SKM-1 treated with dmso at 0.1 percent for 144 hours (cell line): ENCODE data around the gene C1orf105.

ENCODE experiments used
- DNase-seq: peaks from one replicate; lab custom pipeline; 2025; ENCODE audit not compliant: unreplicated experiment; lab: John Stamatoyannopoulos, UW

C1orf105 gene

DNA sequence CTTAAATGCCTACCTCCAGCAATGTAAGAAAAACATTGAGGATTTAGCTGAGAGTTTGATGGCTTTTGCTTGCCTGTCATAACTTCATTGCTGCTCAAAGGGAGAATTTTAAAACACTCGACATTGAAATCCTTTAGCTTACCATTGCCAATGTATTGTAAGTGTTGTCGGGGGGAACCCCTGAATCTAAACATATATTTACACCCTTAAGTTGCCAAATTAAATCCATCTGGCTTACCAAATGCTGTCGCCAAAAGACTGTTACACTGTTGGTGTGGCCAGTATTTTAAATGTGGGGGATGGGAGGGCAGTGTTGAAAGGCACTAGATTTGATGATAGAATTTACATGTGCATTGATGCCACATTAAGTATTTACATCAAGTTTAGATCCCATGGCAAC is 24.9 kb upstream of the C1orf105 start:
- no peak for DNase-seq

DNA sequence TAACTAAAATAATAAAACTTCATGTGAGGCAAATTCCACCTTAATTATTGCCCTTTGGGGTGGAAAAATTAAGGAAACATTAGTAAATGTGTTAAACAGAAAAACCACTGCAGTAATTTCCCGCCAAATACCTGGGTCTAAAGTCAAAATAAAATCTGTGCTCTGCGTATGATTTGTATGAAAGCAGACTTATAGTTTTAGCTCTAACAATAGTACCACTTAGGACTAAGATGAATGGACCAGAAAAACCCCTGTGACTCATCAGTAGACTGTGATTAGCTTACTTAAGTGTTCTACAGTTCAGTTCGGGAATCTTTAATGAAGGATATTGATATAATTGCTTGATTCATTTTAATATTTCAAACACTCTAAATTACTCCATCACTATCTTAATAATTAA is 23.3 kb upstream of the C1orf105 start:
- DNase-seq: no peak

DNA sequence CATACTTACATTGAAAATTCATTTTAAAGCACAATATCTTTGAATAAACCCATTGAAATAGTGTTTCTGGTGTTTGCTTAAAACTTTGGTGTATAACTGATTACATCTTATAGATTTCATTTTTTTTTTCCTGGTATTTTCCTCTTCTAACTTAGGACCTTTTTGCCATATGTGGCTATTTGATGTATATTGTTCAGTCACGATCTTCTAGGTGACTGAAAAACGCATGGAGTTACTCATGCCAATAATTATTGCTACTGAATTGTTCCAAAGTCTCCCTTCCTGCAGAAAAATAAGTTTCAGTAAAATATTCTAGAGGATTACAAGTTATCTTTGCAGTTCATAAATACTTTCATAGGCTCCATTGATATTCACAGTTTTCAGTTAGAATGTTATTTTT is 22.9 kb upstream of the C1orf105 start:
- DNase-seq: no peak

DNA sequence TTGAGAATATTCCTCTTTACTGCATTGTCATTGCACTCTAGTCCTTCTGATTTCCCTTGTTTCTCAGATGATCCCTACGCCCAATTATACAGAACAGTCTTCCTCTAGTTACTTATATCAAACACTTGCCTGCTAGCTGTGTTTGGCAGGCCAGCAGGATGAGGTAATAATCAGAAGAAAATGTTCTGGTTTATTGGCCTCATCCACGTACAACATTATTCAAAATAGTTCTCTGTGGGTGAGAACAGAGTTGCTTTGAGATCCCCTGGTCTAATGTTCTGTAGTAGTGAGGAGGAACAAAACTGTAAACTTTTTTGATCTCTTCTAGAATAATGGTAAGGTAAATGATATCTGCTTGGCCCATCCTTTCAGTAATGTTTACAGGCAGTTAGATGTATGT is 22.3 kb upstream of the C1orf105 start:
- DNase-seq: no peak

DNA sequence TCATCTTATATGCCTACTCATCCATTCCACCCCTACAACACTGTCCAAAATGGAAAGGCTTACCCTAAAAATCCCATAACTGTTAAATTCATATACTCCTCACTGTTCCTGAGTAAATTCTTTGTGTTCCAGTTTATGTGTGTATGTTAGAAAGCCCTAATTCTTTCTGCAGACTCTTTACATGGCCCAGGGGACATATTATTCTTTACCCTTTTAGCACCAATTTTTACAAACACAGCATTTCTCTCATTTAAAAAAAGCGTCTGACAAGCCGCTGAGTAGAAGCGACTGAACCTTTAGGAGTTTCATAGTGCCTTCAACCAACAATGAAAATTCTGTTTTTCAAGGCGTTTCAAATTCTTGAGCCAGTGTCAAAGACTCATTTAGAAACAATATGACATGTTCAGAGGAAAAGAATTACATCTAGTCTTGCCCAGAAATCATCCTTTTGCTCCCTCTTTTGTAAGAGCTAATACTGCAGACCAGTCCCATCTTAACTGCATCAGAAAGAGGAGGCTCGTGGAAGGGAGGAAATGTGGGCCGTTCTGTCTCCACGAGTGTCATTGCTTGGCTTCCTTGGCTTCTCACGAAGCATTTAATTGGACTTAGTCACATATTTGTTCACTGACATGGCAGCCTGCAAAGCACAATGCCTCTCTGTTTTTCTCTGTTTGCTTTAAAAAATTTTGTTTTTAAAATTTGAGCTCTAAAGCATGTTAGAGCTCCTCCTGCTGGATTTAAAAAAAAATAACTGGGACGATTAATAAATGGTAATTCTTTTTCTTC is 21.3 kb upstream of the C1orf105 start:
- peak; percentile 12 for DNase-seq

DNA sequence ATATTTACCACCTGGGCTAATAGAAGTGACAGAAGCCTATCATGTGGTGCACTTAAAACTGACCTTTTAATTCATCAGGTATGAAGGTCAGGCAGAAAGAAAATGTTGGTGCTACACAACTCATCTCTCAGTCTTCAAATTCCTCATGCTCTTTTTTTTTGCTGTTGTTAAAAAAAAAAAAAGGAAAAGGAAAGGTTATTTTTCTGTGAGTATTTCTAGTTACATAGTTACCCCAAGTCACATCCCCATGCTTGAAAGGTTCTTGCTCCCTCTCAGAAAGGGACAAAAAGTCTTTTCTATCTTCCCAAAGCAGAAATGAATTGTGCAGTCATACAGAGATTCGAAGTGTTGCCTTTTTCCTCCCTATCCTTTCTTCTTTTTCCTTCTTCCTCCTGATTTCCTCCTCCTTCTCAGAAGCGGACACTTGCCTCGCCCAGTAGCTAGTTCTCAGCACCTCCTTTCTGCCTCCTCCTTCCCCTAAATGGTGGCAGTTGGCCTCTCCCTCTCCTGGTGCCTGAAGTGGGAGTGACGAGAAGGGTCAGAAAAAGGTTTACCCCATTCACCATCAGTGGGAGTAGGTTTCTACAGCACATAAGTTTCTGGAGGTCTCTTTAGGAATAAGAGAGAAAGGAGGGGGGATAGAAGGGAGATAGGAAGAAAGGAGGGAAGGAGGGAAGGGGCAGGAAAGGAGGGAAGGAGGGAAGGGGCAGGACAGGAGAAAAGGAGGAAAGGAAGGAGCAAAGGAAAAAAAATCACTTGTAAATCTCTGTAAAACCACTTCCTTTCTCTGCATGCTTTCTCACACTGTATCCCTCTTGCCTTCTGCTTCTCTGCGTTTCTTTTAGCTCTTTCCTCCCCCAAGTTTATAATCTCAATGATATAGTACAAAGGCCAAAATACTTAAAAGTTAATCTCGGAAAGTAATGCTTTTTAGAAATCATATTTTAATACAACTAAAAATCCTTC is 20.4 kb upstream of the C1orf105 start:
- no peak for DNase-seq

DNA sequence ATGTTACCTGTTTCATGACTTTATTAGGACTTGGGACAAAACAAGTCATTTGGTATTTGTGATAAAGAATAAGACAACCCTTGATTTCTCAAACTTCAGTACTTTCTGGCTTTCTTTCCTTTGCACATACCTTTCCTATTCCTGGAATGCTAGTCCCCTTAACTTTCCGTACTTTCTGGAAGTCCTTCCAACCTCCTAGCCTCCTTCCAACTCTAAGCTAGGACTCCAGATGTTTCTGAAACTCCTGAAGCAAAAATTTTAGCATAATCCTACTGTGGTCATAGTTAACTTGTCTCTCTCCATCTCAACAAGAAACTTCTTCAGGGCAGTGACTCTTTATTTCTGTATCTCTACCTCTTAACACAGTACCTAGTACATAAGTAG is 19.8 kb upstream of the C1orf105 start:
- no peak for DNase-seq

DNA sequence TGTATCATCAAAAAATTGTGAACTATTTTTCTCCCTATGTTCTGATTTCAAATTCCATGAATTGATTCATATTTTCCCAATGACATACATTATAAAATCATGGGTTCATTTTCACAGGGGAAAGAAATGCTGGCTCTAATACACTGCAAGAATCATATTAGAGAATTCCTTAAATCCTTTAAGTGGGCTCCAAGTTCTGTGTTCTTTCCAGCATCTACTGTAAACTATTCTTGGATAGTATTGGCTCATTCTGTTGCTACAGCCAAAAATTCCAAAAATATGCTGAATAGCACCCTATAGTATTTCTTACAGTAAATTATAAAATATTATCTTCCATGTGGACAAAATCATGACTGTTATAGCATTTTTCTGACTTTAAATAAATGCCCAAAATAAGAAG is 19.0 kb upstream of the C1orf105 start:
- DNase-seq: no peak

DNA sequence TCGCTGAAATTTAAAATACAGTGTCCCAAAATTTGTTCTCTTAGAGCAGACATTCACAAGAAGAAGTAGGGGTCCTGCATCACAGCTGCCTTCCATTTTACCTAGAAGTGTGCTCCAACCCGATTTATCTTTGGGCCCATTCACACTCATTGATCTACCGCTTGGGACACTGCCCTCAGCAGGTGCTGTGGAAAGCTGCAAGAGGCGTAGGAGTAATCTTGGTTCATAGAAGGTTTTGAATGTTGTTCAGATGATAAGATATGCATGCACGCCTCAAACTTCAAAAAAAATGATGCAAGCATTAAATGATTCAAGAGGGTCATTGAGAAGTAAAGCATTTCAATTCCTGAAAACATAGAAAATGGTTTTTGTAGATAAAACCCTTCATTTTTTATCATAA is 18.6 kb upstream of the C1orf105 start:
- no peak for DNase-seq

DNA sequence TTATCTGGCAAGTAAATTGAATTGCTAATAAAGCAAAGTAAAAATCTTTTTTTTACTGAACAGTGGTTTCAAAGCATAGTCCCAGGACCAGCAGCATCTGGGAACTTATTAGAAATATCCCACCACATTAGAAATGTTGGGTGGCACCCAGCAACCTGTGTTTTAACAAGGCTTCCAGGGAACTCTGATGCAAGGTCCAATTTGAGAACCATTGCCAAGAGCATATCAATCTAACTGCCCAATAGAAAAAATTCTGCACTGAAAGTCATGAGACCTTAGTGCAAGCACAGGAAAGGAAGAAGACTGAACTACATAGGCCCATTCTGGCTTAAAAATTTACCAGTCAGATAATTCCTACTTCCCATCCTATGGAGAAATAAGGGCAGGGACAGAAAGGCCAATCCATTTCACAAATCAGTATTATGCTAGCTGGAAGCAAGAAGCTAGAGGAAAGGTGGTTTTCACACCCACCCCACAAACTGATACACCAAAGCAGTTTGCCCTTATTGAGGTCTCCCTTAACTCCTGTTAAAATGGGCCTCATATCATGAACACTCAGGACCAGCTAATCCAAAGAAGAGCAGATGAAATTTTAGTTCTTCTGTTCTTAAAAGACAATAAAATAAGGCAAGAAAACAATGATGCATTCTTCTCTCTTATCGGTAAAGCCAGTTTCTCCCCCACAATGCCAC is 17.5 kb upstream of the C1orf105 start:
- DNase-seq: no peak

DNA sequence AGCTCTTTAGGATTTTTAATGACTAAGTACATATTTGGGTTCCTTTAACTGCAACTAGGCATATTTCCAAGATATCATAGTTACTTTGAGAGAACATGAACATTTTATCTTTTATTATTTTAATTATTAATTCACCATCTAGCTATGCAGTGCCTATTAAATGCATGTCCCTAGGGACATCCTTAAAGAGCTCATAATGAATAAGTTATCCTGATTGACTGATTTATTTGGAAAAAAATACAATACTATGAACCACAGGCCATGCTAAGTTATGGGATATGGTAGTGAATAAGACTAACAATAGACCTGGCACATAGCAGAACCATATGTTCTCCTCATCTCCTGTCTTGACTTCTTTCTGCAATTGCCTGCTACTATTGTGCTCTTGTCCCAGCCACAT is 16.4 kb upstream of the C1orf105 start:
- DNase-seq: no peak

DNA sequence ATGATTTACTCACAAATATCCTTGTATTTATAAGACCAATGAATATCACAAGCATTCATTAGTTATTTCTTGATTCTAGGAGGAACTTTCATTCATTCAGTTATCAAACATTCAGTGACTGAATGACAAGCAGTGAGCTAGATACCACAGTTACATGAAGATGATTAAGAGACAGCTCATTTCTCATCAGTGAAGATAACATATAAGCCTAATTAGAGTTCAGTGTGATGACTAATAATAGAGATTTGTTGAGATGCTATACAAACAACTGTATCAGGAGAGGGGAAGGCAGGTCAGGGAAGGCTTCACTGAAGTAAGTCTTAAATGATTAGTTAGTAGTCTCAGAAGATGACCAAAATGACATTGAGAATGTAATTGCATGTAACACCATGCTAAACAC is 14.6 kb upstream of the C1orf105 start:
- DNase-seq: no peak

DNA sequence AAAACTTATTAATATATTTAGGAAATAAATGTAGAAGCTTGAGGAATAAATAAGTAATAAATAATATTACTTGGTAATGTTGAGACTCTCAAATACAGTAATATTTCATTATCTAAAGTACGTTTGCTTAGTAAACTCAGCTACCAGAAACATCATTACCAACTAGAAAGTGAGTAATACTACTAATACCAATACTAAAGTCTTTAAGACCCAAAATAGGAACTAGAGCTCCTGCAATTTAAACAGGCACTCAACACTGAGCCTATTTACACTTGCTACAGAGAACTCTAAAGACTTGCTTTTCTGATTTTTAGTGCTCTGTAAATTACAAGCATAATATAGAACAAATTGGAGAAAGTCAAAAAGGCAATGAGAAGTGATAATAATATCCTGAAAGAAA is 13.5 kb upstream of the C1orf105 start:
- DNase-seq: no peak

DNA sequence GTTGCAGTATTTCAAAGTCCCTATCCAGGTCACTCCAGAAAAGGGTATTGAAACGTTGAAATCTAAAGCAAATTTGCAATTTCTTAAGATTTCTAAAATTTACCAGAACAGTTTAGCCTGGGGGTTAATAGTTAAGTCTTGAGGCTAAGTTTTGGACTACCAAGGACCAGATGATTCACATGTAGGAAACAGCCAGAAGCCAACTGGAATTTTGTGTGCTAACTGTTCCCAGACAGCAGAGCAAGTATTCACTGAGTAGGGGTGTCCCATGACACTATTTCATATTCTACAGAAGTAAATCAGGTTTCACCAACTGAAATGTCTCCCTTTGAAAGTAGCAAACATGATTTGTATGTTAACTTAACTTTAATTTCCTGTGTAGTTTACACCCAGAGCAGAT is 11.5 kb upstream of the C1orf105 start:
- no peak for DNase-seq

DNA sequence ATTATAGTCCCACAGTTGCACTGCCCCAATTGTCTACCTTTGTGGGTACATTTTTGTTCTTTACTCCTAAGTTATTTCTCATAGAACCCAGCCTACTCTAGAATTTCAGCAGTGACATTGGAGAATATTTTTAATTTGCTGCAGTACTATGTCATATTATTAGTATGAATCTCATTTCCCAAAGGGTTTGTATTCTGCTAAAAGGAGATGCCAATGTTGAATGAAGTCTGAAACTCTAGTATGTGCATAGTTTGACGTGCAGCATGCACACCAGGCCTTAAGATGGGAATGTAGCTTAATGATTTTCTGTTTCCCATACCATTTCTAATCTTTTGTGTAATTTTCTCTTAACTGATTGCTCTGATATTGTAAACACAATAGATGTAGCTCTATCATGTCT is 10.5 kb upstream of the C1orf105 start:
- no peak for DNase-seq

DNA sequence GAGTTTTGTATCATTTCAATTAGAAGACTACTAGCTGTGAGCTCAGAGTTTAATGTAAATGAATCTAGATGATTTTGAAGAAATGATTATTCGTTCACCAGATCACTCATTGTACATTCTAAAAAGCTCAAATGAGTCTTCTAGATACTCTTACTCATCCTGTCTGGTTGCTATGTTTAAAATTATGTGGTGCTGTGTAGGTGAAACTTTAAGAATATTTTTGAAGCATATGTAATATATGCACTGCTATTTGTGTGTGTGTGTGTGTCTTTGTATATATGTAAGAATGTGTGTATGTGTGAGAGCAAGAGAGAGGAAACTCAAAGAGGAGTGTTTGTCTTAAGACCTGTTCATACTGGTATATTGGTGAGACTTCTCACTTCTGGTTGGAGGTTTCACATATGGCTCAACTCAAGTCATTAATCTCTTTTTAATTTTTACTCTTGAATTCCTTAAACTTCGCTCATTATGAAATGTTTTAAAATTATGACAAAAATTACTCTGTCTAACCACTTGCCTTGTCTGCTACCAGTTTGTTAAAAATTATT is 8.6 kb upstream of the C1orf105 start:
- no peak for DNase-seq

DNA sequence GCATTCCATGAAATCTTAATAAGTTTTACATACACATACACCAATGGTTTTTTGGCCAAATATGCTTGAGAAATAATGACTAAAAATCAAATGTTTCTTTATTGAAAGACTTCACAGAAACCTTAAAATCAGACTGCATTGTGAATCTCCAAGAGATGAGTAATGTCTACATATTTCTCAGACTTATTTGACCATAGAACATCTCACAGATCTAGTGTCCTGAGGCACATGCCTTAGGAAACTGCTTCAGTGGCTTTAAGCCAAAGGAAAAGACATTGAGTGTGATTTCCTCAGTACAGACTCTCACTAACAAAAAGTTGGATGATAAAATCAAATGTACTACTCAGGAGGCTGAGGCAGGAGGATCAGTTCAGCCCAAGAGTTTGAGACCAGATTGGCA is 6.2 kb upstream of the C1orf105 start:
- no peak for DNase-seq

DNA sequence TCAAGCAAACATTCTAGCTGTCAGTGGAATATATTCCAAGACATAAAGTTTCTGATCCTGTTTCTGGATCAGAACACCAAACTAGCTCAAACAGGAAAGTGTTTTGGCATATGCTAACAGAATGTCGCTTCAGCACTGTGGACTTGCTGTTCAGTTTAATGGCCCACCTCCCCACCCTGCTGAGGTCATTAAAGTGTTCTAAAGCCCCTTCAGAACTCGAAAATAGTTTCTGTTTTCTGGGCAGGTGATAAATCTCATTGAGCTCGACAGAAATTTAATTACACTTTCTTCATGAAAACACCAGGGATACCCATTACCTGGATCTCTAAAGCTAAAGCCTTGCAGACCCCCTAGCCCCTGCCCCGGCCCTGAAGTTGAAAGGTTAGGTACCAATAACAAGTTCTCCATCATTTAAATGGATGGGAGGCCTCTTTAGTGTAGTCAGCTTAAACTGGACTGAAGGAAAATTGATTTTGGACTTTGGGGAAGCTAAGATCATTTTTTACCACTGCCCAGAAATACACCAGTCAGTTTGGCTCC is 3.9 kb upstream of the C1orf105 start:
- no peak for DNase-seq

DNA sequence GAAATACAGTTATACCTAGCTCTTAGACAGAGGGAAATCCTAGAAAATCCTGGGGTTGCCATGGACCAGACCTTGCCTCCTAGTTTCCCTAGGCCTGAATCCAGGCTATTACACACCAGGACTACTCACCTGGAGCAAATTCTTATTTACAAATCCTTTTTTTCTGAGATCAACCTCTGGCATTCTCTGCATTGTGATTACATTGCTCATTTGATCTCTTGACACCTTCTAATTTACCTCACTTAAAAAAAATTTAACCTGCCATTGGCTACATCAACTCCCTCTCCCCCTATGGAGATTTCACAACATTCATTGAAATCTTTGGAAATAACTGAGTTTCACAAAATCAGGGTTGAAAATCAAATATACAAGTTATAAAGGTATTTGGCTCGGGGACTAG is 2.9 kb upstream of the C1orf105 start:
- DNase-seq: no peak

DNA sequence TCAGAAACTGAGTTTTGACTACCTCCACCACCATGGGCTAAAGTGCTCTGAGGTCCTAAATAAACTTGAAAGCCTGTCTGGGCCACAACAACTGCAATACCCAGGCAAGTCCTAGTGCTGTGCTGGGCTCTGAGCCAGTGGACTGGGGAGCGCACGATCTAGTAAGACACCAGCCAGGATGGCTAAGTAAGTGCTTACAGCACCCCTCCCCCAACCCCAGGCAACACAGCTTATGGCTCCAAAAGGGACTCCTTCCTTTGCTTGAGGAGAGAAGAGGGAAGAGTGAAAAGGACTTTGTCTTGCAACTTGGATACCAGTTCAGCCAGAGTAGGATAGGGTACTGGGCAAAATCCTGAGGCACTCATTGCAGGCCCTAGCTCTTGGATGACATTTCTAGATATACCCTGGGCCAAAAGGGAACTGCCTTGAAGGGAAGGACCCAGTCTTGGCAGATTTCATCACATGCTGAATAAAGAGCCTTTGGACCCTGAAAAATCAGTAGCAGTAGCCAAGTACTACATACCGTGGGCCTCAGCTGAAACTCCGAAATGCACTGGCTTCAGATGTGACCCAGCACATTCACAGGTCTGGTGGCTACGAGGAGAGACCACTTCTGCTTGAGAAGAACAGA is 1.6 kb downstream of the C1orf105 start:
- no peak for DNase-seq

DNA sequence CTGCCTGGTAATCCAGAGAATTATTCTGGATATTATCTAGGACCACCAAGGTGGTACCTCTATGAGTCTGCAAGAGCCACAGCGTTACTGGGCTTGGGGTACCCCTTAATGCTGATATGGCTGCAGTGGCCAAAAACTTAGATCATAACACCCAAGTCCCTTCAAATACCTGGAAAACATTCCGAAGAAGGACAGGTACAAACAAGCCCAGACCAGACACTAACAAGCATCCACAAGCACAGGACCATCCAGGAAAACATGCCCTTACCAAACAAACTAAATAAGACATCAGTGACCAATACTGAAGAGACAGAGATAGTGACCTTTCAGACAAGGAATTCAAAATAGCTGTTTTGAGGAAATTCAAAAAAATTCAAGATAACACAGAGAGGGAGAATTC is 2.9 kb downstream of the C1orf105 start:
- no peak for DNase-seq
